Lung (tissue), 12 donors: ENCODE data around the gene ZNF618. TPM values are rescaled to one million over a fixed set of nuclear protein-coding genes. Genes with fewer than 3 reads are reported as not detected.

Source experiments
- ATAC-seq: fragments of 200-7000 bp; cut with Tn5 transposase; one replicate; pipeline ENCODE4 v1.9.1; 2020; ENCODE audit warnings: moderate number of reproducible peaks; ENCODE audit not compliant: insufficient read depth, low FRiP score
- DNase-seq, 3 donors: peaks; one replicate each; pipeline ENCODE4 v3.0.0-alpha.2; 2013 to 2017
- H3K27ac ChIP-seq, 2 donors: one replicate each; pipeline ENCODE4 v1.5.1; 2013; ENCODE audit warnings: mild to moderate bottlenecking in 2 of 2, moderate library complexity in 2 of 2, control low read depth in 1 of 2, inconsistent platforms in 1 of 2, low read depth in 1 of 2, low read length in 1 of 2
- H3K27me3 ChIP-seq, 3 donors: one replicate each; pipeline ENCODE4 v1.5.1; 2013; ENCODE audit warnings: low read length in 2 of 3; ENCODE audit not compliant: control insufficient read depth in 3 of 3, insufficient read depth in 3 of 3
- H3K36me3 ChIP-seq, 4 donors: one replicate each; pipeline ENCODE4 v1.5.1; 2013; ENCODE audit warnings: low read length in 4 of 4, mild to moderate bottlenecking in 1 of 4, moderate library complexity in 1 of 4; ENCODE audit not compliant: control insufficient read depth in 4 of 4, insufficient read depth in 4 of 4
- H3K4me1 ChIP-seq, 5 donors: one replicate each; pipeline ENCODE4 v1.5.1; 2013; ENCODE audit warnings: low read length in 5 of 5, mild to moderate bottlenecking in 2 of 5, moderate library complexity in 1 of 5; ENCODE audit not compliant: control insufficient read depth in 5 of 5, insufficient read depth in 5 of 5
- H3K4me3 ChIP-seq: one replicate; pipeline ENCODE4 v1.5.1; 2013; ENCODE audit warnings: mild to moderate bottlenecking, control low read depth, moderate library complexity
- H3K9ac ChIP-seq, 2 donors: one replicate each; pipeline ENCODE4 v1.5.1; 2013; ENCODE audit warnings: low read length in 2 of 2, control low read depth in 1 of 2; ENCODE audit not compliant: insufficient read depth in 1 of 2
- H3K9me3 ChIP-seq, 4 donors: one replicate each; pipeline ENCODE4 v1.5.1; 2013; ENCODE audit warnings: low read length in 3 of 4, mild to moderate bottlenecking in 1 of 4, moderate library complexity in 1 of 4; ENCODE audit not compliant: control insufficient read depth in 4 of 4, insufficient read depth in 3 of 4
- CTCF ChIP-seq: IDR thresholded peaks from 2 replicates; pipeline ENCODE4 v1.5.1; 2012; ENCODE audit warnings: mild to moderate bottlenecking; ENCODE audit errors: control extremely low read depth, extremely low read depth
- WGBS, 2 donors: extraction: QIAGEN DNeasy Blood & Tissue Kit; methylation state at CpG; one replicate each; pipeline ENCODE4 v1.1.7; 2013; 5-methylcytosine and 5-hydroxymethylcytosine counted together
- polyA plus RNA-seq, 2 donors: library from polyadenylated mRNA; stranded (reverse); fragments of 200-250 nt; gene quantifications; one replicate each; pipeline ENCODE4 v1.2.1, GENCODE V29; 2013
- total RNA-seq, 2 donors: library from RNA; depleted of rRNA in 1 of 2; stranded (reverse); fragments of >200 nt in 1 of 2; gene quantifications; one replicate each; pipeline ENCODE4 v1.2.1, GENCODE V29; 2014 to 2021
- donor health status: control.
- donor health status: control.
- donor health status: Bipolar disorder and iron deficiency.
- donor health status: healthy.
- donor health status: DM: yes; HTN: yes; CAD: no.

Gene ZNF618
- total and polyA plus RNA-seq, 4 donors: 1.6 to 16.3 (median 6.0) TPM

- DNase-seq: no peak
- Histone ChIP-seq H3K4me3 (no peak overlapping the region), H3K36me3 (peaks cover 0 to under 1% (median 0%) of the 10 kb centered on the region in 4 donors), H3K27me3 (no peaks in the 10 kb centered on the region), H3K9me3 (no peaks in the 10 kb centered on the region), H3K27ac (no peak overlapping the region), H3K4me1 (peaks cover 0 to 6% (median 0%) of the 10 kb centered on the region in 5 donors), H3K9ac (no peak overlapping the region)
- WGBS, 2 donors: 78 to 79% methylated on average over 6 of the region's 6 CpGs
- TF ChIP-seq CTCF: no peak
- ATAC-seq: no peak
These were observed 30.5 kb downstream of the ZNF618 start for GRCh38 chr9:113906411-113907110.

GRCh38 chr9:113907282-113907681 lies 31.2 kb downstream of the ZNF618 start:
- H3K27me3 ChIP-seq: no peaks in the 10 kb centered on the region
- no peak overlapping the region for H3K4me3 ChIP-seq
- H3K36me3 ChIP-seq: no peaks in the 10 kb centered on the region
- H3K9me3 ChIP-seq: no peaks in the 10 kb centered on the region
- WGBS, 2 donors: 71 to 90% methylated on average over 5 of the region's 5 CpGs
- no peak overlapping the region for H3K9ac ChIP-seq
- peaks cover 0 to 6% (median 0%) of the 10 kb centered on the region in 5 donors for H3K4me1 ChIP-seq
- TF ChIP-seq CTCF: no peak
- no peak overlapping the region for H3K27ac ChIP-seq
- no peak for ATAC-seq
- DNase-seq: no peak

- H3K4me3 ChIP-seq: no peak overlapping the region
- H3K27me3 ChIP-seq: no peaks in the 10 kb centered on the region
- peaks cover 0 to 12% (median 3%) of the 10 kb centered on the region in 5 donors for H3K4me1 ChIP-seq
- H3K9ac ChIP-seq: no peak overlapping the region
- TF ChIP-seq CTCF: no peak
- ATAC-seq (no peak), DNase-seq (no peak)
- 94 to 95% methylated on average over 9 of the region's 9 CpGs for WGBS, 2 donors
- no peaks in the 10 kb centered on the region for H3K9me3 ChIP-seq
- H3K27ac ChIP-seq: no peak overlapping the region
- no peaks in the 10 kb centered on the region for H3K36me3 ChIP-seq
These were observed 33.3 kb downstream of the ZNF618 start for GRCh38 chr9:113909421-113909820.
